Activated T-helper 2 cell treated with anti-CD3 and anti-CD28 coated beads, Interferon-gamma antibody, Interleukin-2, Interleukin-4, amounts not matched to agents 10 μg/mL and 5 μg/mL and 100 μg/mL, durations not matched to agents 14 hours and 24 hours and 36 hours (primary cell): Measurements from ENCODE around the gene MDM2. TPM values are rescaled to one million over a fixed set of nuclear protein-coding genes. Genes with fewer than 3 reads are reported as not detected.
A peak's percentile ranks its signal among the peaks of the same experiment; 100 is the strongest.

ENCODE experiments used
- DNase-seq: peaks from one replicate; pipeline ENCODE4 v3.0.0; 2021; ENCODE audit warnings: low spot score
- H3K27ac Mint-ChIP-seq: one replicate; pipeline ENCODE4 v1.8.0; 2021; ENCODE audit warnings: mixed read lengths
- H3K27me3 Mint-ChIP-seq: one replicate; pipeline ENCODE4 v1.8.0; 2021; ENCODE audit warnings: low read depth, mixed read lengths
- H3K36me3 Mint-ChIP-seq: one replicate; pipeline ENCODE4 v1.8.0; 2021; ENCODE audit warnings: low read depth, mixed read lengths
- H3K4me1 Mint-ChIP-seq: one replicate; pipeline ENCODE4 v1.8.0; 2021; ENCODE audit warnings: low read depth, mixed read lengths
- H3K4me3 Mint-ChIP-seq: one replicate; pipeline ENCODE4 v1.8.0; 2021; ENCODE audit warnings: low read depth, mild to moderate bottlenecking, moderate library complexity, mixed read lengths
- H3K9me3 Mint-ChIP-seq: one replicate; pipeline ENCODE4 v1.8.0; 2021; ENCODE audit warnings: mixed read lengths
- intact Hi-C: fragments of 100-400 bp; cut with micrococcal nuclease; formaldehyde crosslinking; loops from one replicate; pipeline ENCODE4 v1.15.1; 2023
- total RNA-seq: library from RNA; stranded (reverse); gene quantifications from 2 replicates; pipeline ENCODE4 v1.2.3, GENCODE V29; 2022

The MDM2 gene
- total RNA-seq = 180 and 194 TPM in 2 replicates

DNA sequence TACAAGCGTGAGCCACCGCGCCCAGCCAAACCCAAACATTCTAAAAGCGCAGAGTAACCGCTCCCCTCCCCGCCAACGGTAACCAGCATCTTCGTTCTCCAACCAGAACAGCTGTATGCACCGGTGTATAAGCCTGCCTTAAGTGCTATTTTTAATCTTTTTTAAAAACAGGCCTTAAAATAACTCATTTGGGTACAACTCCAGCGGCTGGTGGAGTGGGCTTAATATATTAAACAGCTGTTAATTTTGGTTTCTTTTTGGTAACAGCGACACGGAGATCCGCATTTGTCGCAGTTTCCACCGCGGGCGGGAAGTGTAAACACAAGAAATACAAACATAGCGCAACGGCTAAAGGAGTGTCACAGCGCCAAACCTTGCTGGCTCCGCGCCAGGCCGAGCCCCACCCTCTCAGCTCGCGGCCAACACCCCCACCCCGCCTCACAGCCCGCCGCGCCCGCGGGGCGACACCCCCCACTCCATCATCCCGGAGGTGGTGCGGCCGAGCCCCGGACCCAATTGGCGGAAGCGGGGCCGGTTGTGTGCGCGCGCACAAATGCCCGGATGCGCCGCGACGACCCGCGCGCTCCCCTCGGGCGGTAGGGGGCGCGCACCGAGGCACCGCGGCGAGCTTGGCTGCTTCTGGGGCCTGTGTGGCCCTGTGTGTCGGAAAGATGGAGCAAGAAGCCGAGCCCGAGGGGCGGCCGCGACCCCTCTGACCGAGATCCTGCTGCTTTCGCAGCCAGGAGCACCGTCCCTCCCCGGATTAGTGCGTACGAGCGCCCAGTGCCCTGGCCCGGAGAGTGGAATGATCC, at the start of gene MDM2:
TSS of gene MDM2 (plus strand) at position 602 of the 812 bp plus-strand sequence. CDS start 301 bp downstream, outside the sequence.
- Mint-ChIP-seq H3K4me3 (peak within 1 kb of the TSS; percentile 93), H3K9me3 (no peaks in the 10 kb centered on the region), H3K27ac (peak within 1 kb of the TSS; percentile 99), H3K4me1 (peaks cover 20% of the 10 kb centered on the region), H3K36me3 (peaks cover 42% of the 10 kb centered on the region), H3K27me3 (no peaks in the 10 kb centered on the region)
- intact Hi-C loops = loop anchor here (1.0 to 10.0 kb wide), 9 partner anchors 19 to 1539 kb away; partner anchors contain the start of genes CAND1, CNOT2, CPM and MDM1
- peak; percentile 98 for DNase-seq

GRCh38 chr12:68759852-68760251, 48.1 kb upstream of the MDM2 start:
- no peaks in the 10 kb centered on the region for H3K9me3 Mint-ChIP-seq
- H3K36me3 Mint-ChIP-seq = peaks cover 36% of the 10 kb centered on the region
- no peak for DNase-seq
- H3K4me3 Mint-ChIP-seq = no peak overlapping the region
- H3K4me1 Mint-ChIP-seq = no peaks in the 10 kb centered on the region
- intact Hi-C loops = no loop called here
- no peak overlapping the region for H3K27ac Mint-ChIP-seq
- H3K27me3 Mint-ChIP-seq = no peaks in the 10 kb centered on the region

DNA sequence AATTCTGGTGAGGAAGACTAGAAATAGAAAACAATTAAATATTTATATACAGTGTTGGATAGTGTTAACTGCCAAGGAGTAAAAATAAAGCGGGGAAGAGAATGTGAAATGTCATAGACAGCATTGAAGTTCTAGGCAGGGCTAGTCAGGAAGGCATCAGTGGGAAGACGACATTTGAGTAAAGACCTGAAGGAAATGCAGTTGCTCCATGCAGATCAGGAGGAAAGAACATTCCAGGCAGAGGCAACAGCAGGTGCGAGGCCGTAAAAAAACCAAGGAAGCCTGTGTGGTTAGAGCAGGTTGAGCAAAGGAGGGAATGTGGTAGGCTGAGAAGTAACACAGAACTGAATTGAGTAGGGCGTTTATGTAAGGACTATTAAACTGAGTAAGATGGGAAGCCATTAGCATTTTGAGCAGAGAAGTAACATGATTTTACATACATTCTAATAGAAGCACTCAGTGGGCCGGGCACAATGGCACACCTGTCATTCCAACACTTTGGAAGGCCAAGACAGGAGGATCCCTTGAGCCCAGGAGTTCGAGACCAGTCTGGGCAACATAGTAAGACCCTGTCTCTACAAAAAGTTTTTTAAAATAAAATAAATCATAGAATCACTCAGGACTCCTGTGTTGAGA, 47.1 kb upstream of the MDM2 start:
- DNase-seq = no peak
- Mint-ChIP-seq H3K27ac (no peak overlapping the region), H3K9me3 (no peaks in the 10 kb centered on the region), H3K27me3 (no peaks in the 10 kb centered on the region), H3K4me3 (no peak overlapping the region), H3K36me3 (peaks cover 28% of the 10 kb centered on the region), H3K4me1 (no peaks in the 10 kb centered on the region)
- intact Hi-C loops = no loop called here

GRCh38 chr12:68761442-68761812, 46.5 kb upstream of the MDM2 start:
- intact Hi-C loops = no loop called here
- Mint-ChIP-seq H3K9me3 (no peaks in the 10 kb centered on the region), H3K36me3 (peaks cover 23% of the 10 kb centered on the region), H3K4me3 (no peak overlapping the region), H3K27me3 (no peaks in the 10 kb centered on the region), H3K4me1 (no peaks in the 10 kb centered on the region), H3K27ac (no peak overlapping the region)
- DNase-seq = no peak

DNA sequence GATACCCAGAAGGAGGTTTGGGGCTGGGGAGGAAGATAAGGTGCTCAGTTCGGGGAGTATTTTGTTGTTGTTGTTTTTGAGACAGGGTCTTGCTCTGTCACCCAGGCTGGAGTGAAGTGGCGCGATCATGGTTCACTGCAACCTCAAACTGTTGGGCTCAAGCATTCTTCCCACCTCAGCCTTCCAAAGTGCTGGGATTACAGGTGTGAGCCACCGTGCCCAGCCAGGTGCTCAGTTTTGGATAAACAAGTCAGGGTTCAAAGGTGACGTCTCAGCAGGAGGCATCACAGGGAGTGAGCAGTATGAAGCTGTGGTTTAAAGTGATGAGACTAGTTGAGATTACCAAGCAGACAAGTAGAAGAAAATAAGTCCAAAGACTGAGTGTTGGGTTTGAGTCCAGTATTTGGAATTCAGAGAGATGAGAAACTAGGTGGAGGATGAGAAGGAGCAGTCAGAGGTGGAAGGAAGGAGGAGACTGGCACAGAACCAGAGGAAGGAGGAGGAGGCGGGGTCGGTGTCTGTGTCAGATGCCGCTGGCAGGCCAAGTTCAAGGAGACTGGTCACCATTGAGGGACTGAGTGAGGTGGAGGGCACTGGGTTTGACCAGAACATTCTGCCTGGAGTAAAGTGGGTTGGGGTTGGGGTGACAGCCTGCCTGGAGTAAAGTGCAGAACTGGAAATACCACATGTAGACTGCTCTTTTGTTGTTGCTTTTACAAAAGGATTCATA, 45.9 kb upstream of the MDM2 start:
- no peak for DNase-seq
- H3K4me3 Mint-ChIP-seq = no peak overlapping the region
- H3K27me3 Mint-ChIP-seq = no peaks in the 10 kb centered on the region
- intact Hi-C loops = no loop called here
- no peaks in the 10 kb centered on the region for H3K9me3 Mint-ChIP-seq
- H3K4me1 Mint-ChIP-seq = no peaks in the 10 kb centered on the region
- H3K27ac Mint-ChIP-seq = no peak overlapping the region
- peaks cover 26% of the 10 kb centered on the region for H3K36me3 Mint-ChIP-seq

- Mint-ChIP-seq H3K4me1 (no peaks in the 10 kb centered on the region), H3K27ac (no peak overlapping the region), H3K36me3 (peaks cover 26% of the 10 kb centered on the region), H3K27me3 (no peaks in the 10 kb centered on the region), H3K9me3 (no peaks in the 10 kb centered on the region), H3K4me3 (no peak overlapping the region)
- intact Hi-C loops = no loop called here
- DNase-seq = no peak
Observed at GRCh38 chr12:68762691-68763090, 45.3 kb upstream of the MDM2 start.

GRCh38 chr12:68765696-68766095, 42.3 kb upstream of the MDM2 start:
- Mint-ChIP-seq H3K4me3 (no peak overlapping the region), H3K27ac (no peak overlapping the region), H3K36me3 (peaks cover 14% of the 10 kb centered on the region), H3K9me3 (no peaks in the 10 kb centered on the region), H3K27me3 (no peaks in the 10 kb centered on the region), H3K4me1 (no peaks in the 10 kb centered on the region)
- intact Hi-C loops = no loop called here
- no peak for DNase-seq

DNA sequence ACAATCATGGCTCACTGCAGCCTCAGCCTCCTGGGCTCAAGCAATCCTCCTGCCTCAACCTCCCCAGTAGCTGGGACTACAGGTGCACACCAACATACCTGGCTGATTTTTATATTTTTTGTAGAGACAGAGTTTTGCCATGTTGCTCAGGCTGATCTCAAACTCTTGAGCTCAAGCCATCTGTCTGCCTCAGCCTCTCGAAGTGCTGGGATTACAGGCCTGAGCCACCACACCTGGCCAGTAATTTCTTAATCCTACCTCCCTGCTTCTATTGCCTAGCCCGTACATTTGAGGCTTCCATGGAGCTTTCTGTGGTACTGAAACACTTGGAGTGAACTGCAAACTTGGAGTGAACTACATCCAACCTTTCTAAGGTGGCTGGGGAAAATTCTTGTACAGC, 41.3 kb upstream of the MDM2 start:
- Mint-ChIP-seq H3K36me3 (peaks cover 14% of the 10 kb centered on the region), H3K9me3 (no peaks in the 10 kb centered on the region), H3K4me3 (no peak overlapping the region), H3K27me3 (no peaks in the 10 kb centered on the region), H3K27ac (no peak overlapping the region), H3K4me1 (no peaks in the 10 kb centered on the region)
- no peak for DNase-seq
- intact Hi-C loops = no loop called here

DNA sequence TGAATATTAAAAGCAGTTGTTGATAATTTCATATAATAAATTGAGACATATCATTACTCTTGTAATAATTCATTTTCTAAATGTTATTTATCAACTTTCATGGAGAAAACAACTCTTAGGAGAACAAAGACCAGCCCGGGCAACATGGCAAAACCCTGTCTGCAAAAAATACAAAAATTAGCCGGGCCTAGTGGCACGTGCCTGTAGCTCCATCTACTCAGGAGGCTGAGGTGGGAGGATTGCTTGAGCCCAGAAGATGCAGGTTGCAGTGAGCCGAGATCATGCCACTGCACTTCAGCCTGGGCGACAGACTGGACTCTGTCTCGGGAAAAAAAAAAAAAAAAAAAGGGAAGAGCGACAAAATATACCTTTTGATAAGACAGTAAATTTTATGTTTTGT, 40.8 kb upstream of the MDM2 start:
- no peak overlapping the region for H3K4me3 Mint-ChIP-seq
- H3K27me3 Mint-ChIP-seq = no peaks in the 10 kb centered on the region
- peaks cover 14% of the 10 kb centered on the region for H3K36me3 Mint-ChIP-seq
- no peaks in the 10 kb centered on the region for H3K4me1 Mint-ChIP-seq
- H3K9me3 Mint-ChIP-seq = no peaks in the 10 kb centered on the region
- no peak for DNase-seq
- intact Hi-C loops = no loop called here
- no peak overlapping the region for H3K27ac Mint-ChIP-seq

GRCh38 chr12:68768431-68768939, 39.5 kb upstream of the MDM2 start:
- Mint-ChIP-seq H3K4me3 (no peak overlapping the region), H3K9me3 (no peaks in the 10 kb centered on the region), H3K4me1 (peaks cover 4% of the 10 kb centered on the region), H3K27ac (no peak overlapping the region), H3K36me3 (peaks cover 10% of the 10 kb centered on the region), H3K27me3 (no peaks in the 10 kb centered on the region)
- intact Hi-C loops = no loop called here
- DNase-seq = no peak

DNA sequence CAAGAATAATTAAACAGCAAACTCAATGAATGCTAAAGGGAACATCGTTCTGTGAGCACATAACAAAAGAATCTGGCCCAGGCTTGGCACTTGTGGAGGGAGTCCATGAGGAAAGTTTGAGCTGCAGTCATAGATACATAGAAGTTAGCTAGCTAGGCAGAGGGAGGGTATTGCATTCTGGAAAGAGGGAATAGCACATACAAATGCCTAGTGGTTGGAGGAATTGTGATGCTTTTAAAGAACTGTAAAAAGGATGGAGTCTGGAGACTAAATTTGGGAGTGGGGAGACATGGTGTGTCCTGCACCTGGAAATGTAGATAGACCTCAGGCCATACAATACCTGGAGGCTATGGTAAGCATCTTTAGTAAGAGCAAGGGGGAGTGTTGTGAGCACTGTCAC, 38.0 kb upstream of the MDM2 start:
- DNase-seq = no peak
- intact Hi-C loops = no loop called here
- Mint-ChIP-seq H3K9me3 (no peaks in the 10 kb centered on the region), H3K4me1 (peaks cover 4% of the 10 kb centered on the region), H3K27ac (no peak overlapping the region), H3K36me3 (peaks cover 3% of the 10 kb centered on the region), H3K27me3 (no peaks in the 10 kb centered on the region), H3K4me3 (no peak overlapping the region)

GRCh38 chr12:68771223-68771925, 36.6 kb upstream of the MDM2 start:
- DNase-seq = no peak
- intact Hi-C loops = no loop called here
- H3K4me3 Mint-ChIP-seq = no peak overlapping the region
- peaks cover 4% of the 10 kb centered on the region for H3K4me1 Mint-ChIP-seq
- peaks cover 3% of the 10 kb centered on the region for H3K36me3 Mint-ChIP-seq
- H3K27ac Mint-ChIP-seq = no peak overlapping the region
- no peaks in the 10 kb centered on the region for H3K9me3 Mint-ChIP-seq
- H3K27me3 Mint-ChIP-seq = no peaks in the 10 kb centered on the region
